Neural progenitor cell (in vitro differentiated cells): ENCODE data around the gene CDC20B. TPM values are rescaled to one million over a fixed set of nuclear protein-coding genes. Genes with fewer than 3 reads are reported as not detected.
A peak's percentile ranks its signal among the peaks of the same experiment; 100 is the strongest.
"Not testable (repeated sequence)": the region's sequence is repeated elsewhere in the genome, so short reads cannot be mapped to it uniquely, and the experiment has no call there.

Experiments
- DNase-seq: peaks from one replicate; pipeline ENCODE4 v3.0.0-alpha.2; 2016; ENCODE audit warnings: low spot score
- H2AFZ ChIP-seq: fragments of 200-600 bp; sonication (generic); replicated peaks from 2 replicates; pipeline ENCODE4 v1.6.1; 2016; ENCODE audit warnings: antibody characterized with exemption
- H3F3A ChIP-seq: fragments of 200-600 bp; sonication (generic); 2 replicates; pipeline ENCODE4 v1.6.1; 2016; ENCODE audit warnings: antibody characterized with exemption, low read depth
- H3K27ac ChIP-seq: fragments of 200-600 bp; sonication (generic); 2 replicates; pipeline ENCODE4 v1.5.1; 2016; ENCODE audit warnings: mild to moderate bottlenecking
- H3K27me3 ChIP-seq: fragments of 200-600 bp; sonication (generic); 2 replicates; pipeline ENCODE4 v1.6.1; 2016; ENCODE audit warnings: mild to moderate bottlenecking, moderate library complexity
- H3K36me3 ChIP-seq: fragments of 200-600 bp; sonication (generic); 2 replicates; pipeline ENCODE4 v1.5.1; 2016
- H3K4me1 ChIP-seq: fragments of 200-600 bp; sonication (generic); 2 replicates; pipeline ENCODE4 v1.6.1; 2016; ENCODE audit warnings: mixed run types
- H3K4me2 ChIP-seq: fragments of 200-600 bp; sonication (generic); 2 replicates; pipeline ENCODE4 v1.6.1; 2016
- H3K4me3 ChIP-seq: fragments of 200-600 bp; sonication (generic); 2 replicates; pipeline ENCODE4 v1.5.1; 2016
- H3K79me2 ChIP-seq: fragments of 200-600 bp; sonication (generic); 2 replicates; pipeline ENCODE4 v1.6.1; 2016; ENCODE audit warnings: low read depth
- H3K9ac ChIP-seq: fragments of 200-600 bp; sonication (generic); 2 replicates; pipeline ENCODE4 v1.6.1; 2016
- H3K9me3 ChIP-seq: fragments of 200-600 bp; sonication (generic); 2 replicates; pipeline ENCODE4 v1.5.1; 2016; ENCODE audit warnings: low read depth
- H4K20me1 ChIP-seq: fragments of 200-600 bp; sonication (generic); 2 replicates; pipeline ENCODE4 v1.6.1; 2016; ENCODE audit warnings: low read depth
- H3K27ac Mint-ChIP-seq: 3 replicates; pipeline ENCODE4 v1.8.0; 2021; ENCODE audit warnings: mixed read lengths
- H3K27me3 Mint-ChIP-seq: 2 replicates; pipeline ENCODE4 v1.8.0; 2022; ENCODE audit warnings: low read depth, mild to moderate bottlenecking, inconsistent platforms, moderate library complexity, mixed read lengths; ENCODE audit not compliant: insufficient read depth
- H3K36me3 Mint-ChIP-seq: 3 replicates; pipeline ENCODE4 v1.8.0; 2021; ENCODE audit warnings: mixed read lengths
- H3K4me1 Mint-ChIP-seq: 3 replicates; pipeline ENCODE4 v1.8.0; 2021; ENCODE audit warnings: mixed read lengths
- H3K4me3 Mint-ChIP-seq: 3 replicates; pipeline ENCODE4 v1.8.0; 2021; ENCODE audit warnings: mild to moderate bottlenecking, moderate library complexity, mixed read lengths
- H3K9me3 Mint-ChIP-seq: 3 replicates; pipeline ENCODE4 v1.8.0; 2020; ENCODE audit warnings: mixed read lengths
- CTCF ChIP-seq: fragments of 200-600 bp; sonication (generic); IDR thresholded peaks from 2 replicates; pipeline ENCODE4 v1.5.1; 2017; ENCODE audit warnings: antibody characterized with exemption, mild to moderate bottlenecking
- EZH2 ChIP-seq: fragments of 200-600 bp; sonication (generic); IDR thresholded peaks from 2 replicates; pipeline ENCODE4 v1.6.1; 2017; ENCODE audit warnings: antibody characterized with exemption, mild to moderate bottlenecking, moderate library complexity
- EZH2phosphoT487 ChIP-seq: fragments of 200-600 bp; sonication (generic); IDR thresholded peaks from 2 replicates; pipeline ENCODE4 v1.6.1; 2017; ENCODE audit warnings: antibody characterized with exemption
- total RNA-seq: library from RNA; depleted of rRNA; stranded (reverse); fragments of >200 nt; gene quantifications from 2 replicates; pipeline ENCODE4 v1.2.3, GENCODE V29; 2015; ENCODE audit warnings: low replicate concordance

The CDC20B gene
- total RNA-seq, 1 donor from 2014 or later = not detected

- Histone ChIP-seq H3K9ac (no peak overlapping the region), H3K9me3 (no peaks in the 10 kb centered on the region), H2AFZ (no peak overlapping the region), H3K27me3 (no peaks in the 10 kb centered on the region), H3K4me1 (peaks cover 14% of the 10 kb centered on the region), H3K36me3 (no peaks in the 10 kb centered on the region), H3K79me2 (no peaks in the 10 kb centered on the region), H3F3A (peaks cover 10% of the 10 kb centered on the region), H3K27ac (no peak overlapping the region), H3K4me3 (no peak overlapping the region), H3K4me2 (no peak overlapping the region), H4K20me1 (no peaks in the 10 kb centered on the region)
- Mint-ChIP-seq H3K27ac (peak overlapping the region; percentile 50), H3K36me3 (peaks cover 2% of the 10 kb centered on the region), H3K4me1 (peaks cover 14% of the 10 kb centered on the region), H3K9me3 (peaks cover 6% of the 10 kb centered on the region), H3K4me3 (no peak overlapping the region), H3K27me3 (peaks cover 7% of the 10 kb centered on the region)
- TF ChIP-seq CTCF (no peak), EZH2phosphoT487 (no peak), EZH2 (no peak)
- DNase-seq = no peak
Measured at GRCh38 chr5:55101556-55102276, 71.3 kb downstream of the CDC20B start.

- not testable (repeated sequence) for DNase-seq, H3K36me3 Mint-ChIP-seq, H3K4me3 Mint-ChIP-seq, H3K27me3 ChIP-seq, H3K36me3 ChIP-seq, H3K4me2 ChIP-seq, H3K27ac Mint-ChIP-seq, H3F3A ChIP-seq, H3K27ac ChIP-seq, H3K9ac ChIP-seq, H3K79me2 ChIP-seq, H2AFZ ChIP-seq, H3K27me3 Mint-ChIP-seq, H4K20me1 ChIP-seq, H3K4me3 ChIP-seq, H3K9me3 ChIP-seq
- H3K4me1 ChIP-seq = peaks cover 14% of the 10 kb centered on the region
- Mint-ChIP-seq H3K4me1 (peaks cover 14% of the 10 kb centered on the region), H3K9me3 (peaks cover 10% of the 10 kb centered on the region)
Measured at GRCh38 chr5:55101148-55101547, 71.8 kb downstream of the CDC20B start.

GRCh38 chr5:55096861-55097260 is 76.1 kb downstream of the CDC20B start:
- H3K4me2 ChIP-seq = no peak overlapping the region
- DNase-seq = no peak
- H3K27me3 Mint-ChIP-seq = peaks cover 8% of the 10 kb centered on the region
- H3K27me3 ChIP-seq = no peaks in the 10 kb centered on the region
- no peak overlapping the region for H3K4me3 Mint-ChIP-seq
- H3K4me3 ChIP-seq = no peak overlapping the region
- no peak overlapping the region for H3K9ac ChIP-seq
- H3K79me2 ChIP-seq = no peaks in the 10 kb centered on the region
- H3K27ac ChIP-seq = no peak overlapping the region
- peaks cover 13% of the 10 kb centered on the region for H3K9me3 Mint-ChIP-seq
- peak overlapping the region; percentile 72 for H2AFZ ChIP-seq
- H3K9me3 ChIP-seq = no peaks in the 10 kb centered on the region
- H3K36me3 ChIP-seq = no peaks in the 10 kb centered on the region
- no peaks in the 10 kb centered on the region for H4K20me1 ChIP-seq
- no peak overlapping the region for H3K27ac Mint-ChIP-seq
- no peaks in the 10 kb centered on the region for H3K4me1 ChIP-seq
- peaks cover 2% of the 10 kb centered on the region for H3K4me1 Mint-ChIP-seq
- H3F3A ChIP-seq = no peaks in the 10 kb centered on the region
- H3K36me3 Mint-ChIP-seq = no peaks in the 10 kb centered on the region
- TF ChIP-seq CTCF = no peak

- H3K4me1 Mint-ChIP-seq = no peaks in the 10 kb centered on the region
Measured at GRCh38 chr5:55096182-55096581, 76.8 kb downstream of the CDC20B start.

GRCh38 chr5:55091011-55091410 is 82.0 kb downstream of the CDC20B start:
- not testable (repeated sequence) for H2AFZ ChIP-seq, H3K4me2 ChIP-seq
- peaks cover 11% of the 10 kb centered on the region for H3K27me3 Mint-ChIP-seq

More at GRCh38 chr5:55096182-55096581, 76.8 kb downstream of the CDC20B start:
- no peak overlapping the region for H2AFZ ChIP-seq
- H3K9me3 ChIP-seq = no peaks in the 10 kb centered on the region
- Mint-ChIP-seq H3K27ac (no peak overlapping the region), H3K36me3 (no peaks in the 10 kb centered on the region), H3K9me3 (peaks cover 13% of the 10 kb centered on the region), H3K27me3 (peaks cover 8% of the 10 kb centered on the region), H3K4me3 (no peak overlapping the region)
- no peak overlapping the region for H3K4me2 ChIP-seq
- H3K79me2 ChIP-seq = no peaks in the 10 kb centered on the region
- H3K4me1 ChIP-seq = no peaks in the 10 kb centered on the region
- no peak for TF ChIP-seq EZH2
- TF ChIP-seq CTCF = no peak
- no peaks in the 10 kb centered on the region for H3F3A ChIP-seq
- H3K27ac ChIP-seq = no peak overlapping the region
- no peak overlapping the region for H3K4me3 ChIP-seq
- H3K36me3 ChIP-seq = no peaks in the 10 kb centered on the region
- no peak for DNase-seq
- H3K9ac ChIP-seq = no peak overlapping the region
- H4K20me1 ChIP-seq = no peaks in the 10 kb centered on the region
- H3K27me3 ChIP-seq = no peaks in the 10 kb centered on the region

GRCh38 chr5:55089301-55089700 is 83.7 kb downstream of the CDC20B start:
- H3K36me3 Mint-ChIP-seq, H3F3A ChIP-seq, H4K20me1 ChIP-seq, H3K79me2 ChIP-seq, H3K4me1 Mint-ChIP-seq, H3K9me3 ChIP-seq, H3K4me2 ChIP-seq, H3K27me3 Mint-ChIP-seq, H3K27ac Mint-ChIP-seq, H3K4me3 ChIP-seq, H3K4me1 ChIP-seq, H3K4me3 Mint-ChIP-seq, H3K36me3 ChIP-seq, H3K9ac ChIP-seq, H3K27me3 ChIP-seq, H2AFZ ChIP-seq, H3K27ac ChIP-seq, H3K9me3 Mint-ChIP-seq, DNase-seq: not testable (repeated sequence)

More at GRCh38 chr5:55091011-55091410, 82.0 kb downstream of the CDC20B start:
- not testable (repeated sequence) for H3K4me3 Mint-ChIP-seq, H3K9me3 Mint-ChIP-seq, H3K4me1 Mint-ChIP-seq, H3K27ac Mint-ChIP-seq, H3K4me1 ChIP-seq, H3K79me2 ChIP-seq, H3F3A ChIP-seq, H4K20me1 ChIP-seq, DNase-seq, H3K9me3 ChIP-seq, H3K27me3 ChIP-seq, H3K4me3 ChIP-seq, H3K36me3 Mint-ChIP-seq, H3K27ac ChIP-seq, H3K36me3 ChIP-seq, H3K9ac ChIP-seq
